ENCODE data around the gene ZCCHC14. TPM values are rescaled to one million over a fixed set of nuclear protein-coding genes. Genes with fewer than 3 reads are reported as not detected.

The ZCCHC14 gene
- total RNA-seq, 1 experiment from 2014 or later, result 33.1 TPM

DNA sequence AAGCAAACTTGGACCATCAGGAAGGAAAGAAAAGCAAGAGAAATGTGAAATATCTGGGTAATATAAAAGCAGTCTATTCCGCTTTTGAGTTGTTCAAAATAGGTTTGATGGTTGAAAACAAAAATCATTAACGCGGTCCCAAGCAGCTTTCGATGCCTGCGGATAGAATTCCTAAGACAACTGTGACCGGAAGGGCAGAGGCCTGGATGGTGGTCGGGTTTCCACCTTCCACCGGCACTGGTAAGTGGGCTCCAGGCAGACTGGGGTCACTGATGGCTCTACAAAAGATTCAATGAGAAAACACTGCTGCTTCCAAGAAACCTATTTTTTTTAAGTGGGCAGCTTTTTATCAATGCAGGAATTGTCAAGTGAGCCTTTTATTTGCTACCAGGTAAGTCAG is 49.8 kb downstream of the ZCCHC14 start:
- peaks cover 35% of the 10 kb centered on the region for H3K36me3 Mint-ChIP-seq (ENCODE audit: insufficient read depth, unreplicated experiment)
- intact Hi-C loops (cut with micrococcal nuclease; ENCODE audit: unreplicated experiment), result no loop called here
- no peaks in the 10 kb centered on the region for H3K9me3 Mint-ChIP-seq (ENCODE audit: unreplicated experiment)
- DNase-seq, result no peak
- CTCF ChIA-PET, result interaction anchor here (0.5 kb wide), 1 partner anchor 1007 kb away, joined by 3 read pairs; no protein-coding TSS in a partner anchor
- no peaks in the 10 kb centered on the region for H3K27me3 Mint-ChIP-seq (ENCODE audit: insufficient read depth, unreplicated experiment)
- Histone ChIP-seq H3K9me3 (no peaks in the 10 kb centered on the region), H3K4me1 (no peaks in the 10 kb centered on the region), H3K27me3 (replicated peaks; ENCODE audit: control insufficient read depth, insufficient read depth, low read length) (no peaks in the 10 kb centered on the region), H3K36me3 (ENCODE audit: control insufficient read depth, insufficient read depth, low read length) (no peaks in the 10 kb centered on the region), H3K4me3 (ENCODE audit: low read depth, low read length) (no peak overlapping the region)
- no peaks in the 10 kb centered on the region for H3K4me1 Mint-ChIP-seq (ENCODE audit: low read depth, unreplicated experiment)
- POLR2A ChIA-PET, result no interaction called here
- TF ChIP-seq, protein P1, sequence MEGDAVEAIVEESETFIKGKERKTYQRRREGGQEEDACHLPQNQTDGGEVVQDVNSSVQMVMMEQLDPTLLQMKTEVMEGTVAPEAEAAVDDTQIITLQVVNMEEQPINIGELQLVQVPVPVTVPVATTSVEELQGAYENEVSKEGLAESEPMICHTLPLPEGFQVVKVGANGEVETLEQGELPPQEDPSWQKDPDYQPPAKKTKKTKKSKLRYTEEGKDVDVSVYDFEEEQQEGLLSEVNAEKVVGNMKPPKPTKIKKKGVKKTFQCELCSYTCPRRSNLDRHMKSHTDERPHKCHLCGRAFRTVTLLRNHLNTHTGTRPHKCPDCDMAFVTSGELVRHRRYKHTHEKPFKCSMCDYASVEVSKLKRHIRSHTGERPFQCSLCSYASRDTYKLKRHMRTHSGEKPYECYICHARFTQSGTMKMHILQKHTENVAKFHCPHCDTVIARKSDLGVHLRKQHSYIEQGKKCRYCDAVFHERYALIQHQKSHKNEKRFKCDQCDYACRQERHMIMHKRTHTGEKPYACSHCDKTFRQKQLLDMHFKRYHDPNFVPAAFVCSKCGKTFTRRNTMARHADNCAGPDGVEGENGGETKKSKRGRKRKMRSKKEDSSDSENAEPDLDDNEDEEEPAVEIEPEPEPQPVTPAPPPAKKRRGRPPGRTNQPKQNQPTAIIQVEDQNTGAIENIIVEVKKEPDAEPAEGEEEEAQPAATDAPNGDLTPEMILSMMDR (IDR thresholded peaks at IDR 0.05; ENCODE audit: insufficient read depth in 1 of 2, low read depth in 1 of 2, low read length in 1 of 2, severe bottlenecking in 1 of 2, unreplicated experiment in 1 of 2), result no peak
- no TSS peak for BruUV-seq (replicated peaks)
- H3K27ac Mint-ChIP-seq (ENCODE audit: unreplicated experiment), result no peak overlapping the region
- H3K4me3 Mint-ChIP-seq (ENCODE audit: unreplicated experiment), result no peak overlapping the region

DNA sequence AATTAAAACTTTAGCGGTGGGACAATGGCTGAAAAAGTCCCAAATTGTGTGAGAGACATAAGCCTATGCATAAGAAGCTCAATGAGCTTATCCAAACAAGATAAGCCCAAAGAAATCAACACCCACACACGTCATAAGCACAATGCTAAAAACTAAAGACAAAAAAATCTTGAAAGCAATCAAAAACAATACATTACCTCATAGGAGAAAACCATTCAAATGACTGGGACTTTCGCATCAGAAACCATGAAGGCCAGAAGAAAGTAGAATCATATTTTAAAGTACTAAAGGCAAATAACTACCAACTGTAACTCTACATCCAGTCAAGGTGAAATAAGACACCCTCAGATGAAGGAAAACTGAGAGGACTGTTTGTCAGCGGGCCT is 50.2 kb downstream of the ZCCHC14 start:
- H3K36me3 Mint-ChIP-seq (ENCODE audit: insufficient read depth, unreplicated experiment), result peaks cover 34% of the 10 kb centered on the region
- DNase-seq, result no peak
- Histone ChIP-seq H3K27me3 (replicated peaks; ENCODE audit: control insufficient read depth, insufficient read depth, low read length) (no peaks in the 10 kb centered on the region), H3K4me3 (ENCODE audit: low read depth, low read length) (no peak overlapping the region), H3K9me3 (no peaks in the 10 kb centered on the region), H3K4me1 (no peaks in the 10 kb centered on the region), H3K36me3 (ENCODE audit: control insufficient read depth, insufficient read depth, low read length) (no peaks in the 10 kb centered on the region)
- ChIA-PET POLR2A (no interaction called here), CTCF (interaction anchor here (0.5 kb wide), 1 partner anchor 1006 kb away, joined by 3 read pairs; no protein-coding TSS in a partner anchor)
- no TSS peak for BruUV-seq (replicated peaks)
- no peaks in the 10 kb centered on the region for H3K27me3 Mint-ChIP-seq (ENCODE audit: insufficient read depth, unreplicated experiment)
- no peak overlapping the region for H3K4me3 Mint-ChIP-seq (ENCODE audit: unreplicated experiment)
- intact Hi-C loops (cut with micrococcal nuclease; ENCODE audit: unreplicated experiment), result no loop called here
- TF ChIP-seq, protein P1 (IDR thresholded peaks at IDR 0.05; ENCODE audit: insufficient read depth in 1 of 2, low read depth in 1 of 2, low read length in 1 of 2, severe bottlenecking in 1 of 2, unreplicated experiment in 1 of 2), result no peak
- no peak overlapping the region for H3K27ac Mint-ChIP-seq (ENCODE audit: unreplicated experiment)
- H3K4me1 Mint-ChIP-seq (ENCODE audit: low read depth, unreplicated experiment), result no peaks in the 10 kb centered on the region
- no peaks in the 10 kb centered on the region for H3K9me3 Mint-ChIP-seq (ENCODE audit: unreplicated experiment)

DNA sequence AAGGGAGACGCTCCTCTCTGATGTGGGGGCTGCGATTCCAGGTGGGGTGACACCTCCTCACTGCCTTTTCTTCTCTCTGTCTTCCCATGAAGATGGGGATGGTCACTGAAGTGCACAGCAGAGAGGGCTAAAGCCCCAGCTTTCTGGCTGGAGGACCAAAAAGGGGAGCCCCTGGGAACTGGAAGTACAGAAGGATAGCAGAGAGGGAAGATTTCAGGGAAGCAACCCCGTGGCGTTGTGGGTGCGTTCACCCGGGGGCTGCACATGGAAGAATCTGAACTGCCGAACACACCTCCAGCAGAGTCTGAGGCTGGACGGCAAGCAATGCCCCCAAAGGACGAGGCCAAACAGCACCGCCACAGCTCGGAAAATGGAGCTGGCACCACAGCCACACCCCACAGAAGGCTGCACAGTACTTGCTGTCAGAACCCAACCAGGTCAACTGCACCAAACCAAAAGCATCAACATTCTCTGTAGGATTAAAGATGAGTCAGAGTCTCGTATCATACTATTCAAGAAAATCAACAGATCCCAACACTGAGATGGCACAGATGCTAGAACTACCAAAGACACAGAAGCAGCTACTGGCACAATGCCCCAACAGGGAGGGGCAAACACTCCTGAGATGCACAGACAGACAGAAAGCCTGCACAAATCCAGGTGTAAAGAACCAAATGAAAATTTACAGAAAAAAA is 50.8 kb downstream of the ZCCHC14 start:
- Mint-ChIP-seq H3K27ac (ENCODE audit: unreplicated experiment) (no peak overlapping the region), H3K4me1 (ENCODE audit: low read depth, unreplicated experiment) (no peaks in the 10 kb centered on the region), H3K36me3 (ENCODE audit: insufficient read depth, unreplicated experiment) (peaks cover 32% of the 10 kb centered on the region), H3K9me3 (ENCODE audit: unreplicated experiment) (no peaks in the 10 kb centered on the region), H3K27me3 (ENCODE audit: insufficient read depth, unreplicated experiment) (no peaks in the 10 kb centered on the region), H3K4me3 (ENCODE audit: unreplicated experiment) (no peak overlapping the region)
- BruUV-seq (replicated peaks), result no TSS peak
- intact Hi-C loops (cut with micrococcal nuclease; ENCODE audit: unreplicated experiment), result no loop called here
- TF ChIP-seq, protein P1 (IDR thresholded peaks at IDR 0.05; ENCODE audit: insufficient read depth in 1 of 2, low read depth in 1 of 2, low read length in 1 of 2, severe bottlenecking in 1 of 2, unreplicated experiment in 1 of 2), result no peak
- Histone ChIP-seq H3K9me3 (no peaks in the 10 kb centered on the region), H3K4me3 (ENCODE audit: low read depth, low read length) (no peak overlapping the region), H3K36me3 (ENCODE audit: control insufficient read depth, insufficient read depth, low read length) (no peaks in the 10 kb centered on the region), H3K27me3 (replicated peaks; ENCODE audit: control insufficient read depth, insufficient read depth, low read length) (no peaks in the 10 kb centered on the region), H3K4me1 (no peaks in the 10 kb centered on the region)
- CTCF ChIA-PET, result no interaction called here
- no peak for DNase-seq
- POLR2A ChIA-PET, result no interaction called here

All from Caco-2 (cell line).